Measurements from ENCODE around the gene MRPL51. TPM values are rescaled to one million over a fixed set of nuclear protein-coding genes. Genes with fewer than 3 reads are reported as not detected.

MRPL51 gene
- total and polyA plus RNA-seq, 2 donors (not counting 1 experiment from before 2014, with no cell fraction given): 18.6 to 72.6 TPM

GRCh38 chr12:6541371-6542165, 48.5 kb upstream of the MRPL51 start:
- Histone ChIP-seq H4K20me1 (ENCODE audit: control insufficient read depth, insufficient read depth, low read length, poor library complexity, severe bottlenecking) (peaks cover 18% of the 10 kb centered on the region), H3K79me2 (ENCODE audit: control insufficient read depth, insufficient read depth, low read length) (no peaks in the 10 kb centered on the region), H2AFZ (ENCODE audit: insufficient read depth, low read depth, low read length, poor library complexity, severe bottlenecking) (no peak overlapping the region), H3K4me3 (ENCODE audit: control extremely low read depth in 1 of 5, extremely low read depth in 1 of 5, insufficient read depth in 1 of 5, low read depth in 2 of 5, low read length in 4 of 5) (no peak overlapping the region), H3K4me2 (replicated peaks; ENCODE audit: low read depth, low read length, poor library complexity, severe bottlenecking) (peak overlapping the region; percentile 81), H3K27ac (ENCODE audit: low read length in 2 of 2) (no peak overlapping the region), H3K4me1 (ENCODE audit: control insufficient read depth in 2 of 2, insufficient read depth in 2 of 2, low read length in 2 of 2) (peaks cover 14 to 21% of the 10 kb centered on the region in 2 donors), H3K36me3 (replicated peaks in 1 of 2; ENCODE audit: control extremely low read depth in 1 of 2, control insufficient read depth in 1 of 2, extremely low read depth in 1 of 2, insufficient read depth in 2 of 2, low read length in 1 of 2) (peaks cover 2 to 51% of the 10 kb centered on the region in 2 experiments), H3K9ac (ENCODE audit: low read length) (no peak overlapping the region), H3K9me3 (ENCODE audit: control extremely low read depth in 1 of 3, control insufficient read depth in 2 of 3, insufficient read depth in 1 of 3, low read length in 2 of 3) (no peaks in the 10 kb centered on the region), H3K27me3 (replicated peaks in 1 of 4; ENCODE audit: control extremely low read depth in 1 of 4, control insufficient read depth in 3 of 4, insufficient read depth in 4 of 4, low read length in 3 of 4) (no peaks in the 10 kb centered on the region)
- CTCF ChIA-PET: interaction anchor here (0.9 to 6.5 kb wide), 5 partner anchors 11 to 118 kb away, joined by 3 to 69 read pairs (median 16); partner anchors contain the start of gene IFFO1
- H3K27ac Mint-ChIP-seq: no peak overlapping the region
- H3K4me1 Mint-ChIP-seq: peaks cover 32% of the 10 kb centered on the region
- TF ChIP-seq EZH2 (IDR thresholded peaks at IDR 0.05; ENCODE audit: borderline replicate concordance, insufficient read depth, low read depth, low read length, poor library complexity, severe bottlenecking) (no peak), CTCF (IDR thresholded peaks at IDR 0.05) (no peak)
- 95% methylated on average over 25 of the region's 26 CpGs for WGBS (ENCODE audit: insufficient coverage)
- H3K27me3 Mint-ChIP-seq: no peaks in the 10 kb centered on the region
- intact Hi-C loops (cut with micrococcal nuclease): no loop called here
- no peaks in the 10 kb centered on the region for H3K9me3 Mint-ChIP-seq (ENCODE audit: insufficient read depth)
- POLR2A ChIA-PET: no interaction called here
- DNase-seq (no peak), ATAC-seq (ENCODE audit: low read depth) (no peak)
- H3K4me3 Mint-ChIP-seq: peak overlapping the region; percentile 19
